Measurements from ENCODE around the gene RBFOX1.

GRCh38 chr16:7524419-7524818, 191.8 kb downstream of the RBFOX1 start:
- no peak for TF ChIP-seq YY1 (IDR thresholded peaks at IDR 0.05; ENCODE audit: extremely low read depth, insufficient replicate concordance, low read depth, low read length)
- TF ChIP-seq CTCF (IDR thresholded peaks at IDR 0.05 in 2 of 3, conservative IDR thresholded peaks at IDR 0.05 in 1 of 3; ENCODE audit: borderline replicate concordance in 1 of 3, insufficient read depth in 1 of 3, low read depth in 2 of 3, low read length in 2 of 3) = no peak
- TF ChIP-seq ATF3 (IDR thresholded peaks at IDR 0.05) = no peak
- TF ChIP-seq POLR2A (IDR thresholded peaks at IDR 0.05; ENCODE audit: borderline replicate concordance, extremely low read depth, insufficient read depth, insufficient read length) = no peak
- TF ChIP-seq REST (IDR thresholded peaks at IDR 0.05; ENCODE audit: low read depth) = no peak
- TF ChIP-seq RAD21 (IDR thresholded peaks at IDR 0.05; ENCODE audit: low read depth) = no peak
- no peak for TF ChIP-seq TCF7L2 (IDR thresholded peaks at IDR 0.05; ENCODE audit: borderline replicate concordance, extremely low read depth, insufficient read depth, insufficient read length)
- no peak for TF ChIP-seq POLR2AphosphoS5 (IDR thresholded peaks at IDR 0.05; ENCODE audit: low read depth, low read length)
- no peak for TF ChIP-seq SIN3A (IDR thresholded peaks at IDR 0.05; ENCODE audit: low read depth)
- TF ChIP-seq EZH2 (IDR thresholded peaks at IDR 0.05) = no peak
